ENCODE results near the gene CEBPA. TPM values are rescaled to one million over a fixed set of nuclear protein-coding genes. Genes with fewer than 3 reads are reported as not detected.

The CEBPA gene
- total RNA-seq, 1 donor from 2014 or later: 14.9 TPM

- Histone ChIP-seq H3K27me3 (no peaks in the 10 kb centered on the region), H3K4me3 (no peak overlapping the region), H3K9me3 (no peaks in the 10 kb centered on the region), H3K27ac (no peak overlapping the region), H3K36me3 (no peaks in the 10 kb centered on the region), H3K4me1 (no peaks in the 10 kb centered on the region)
- TF ChIP-seq CTCF (IDR thresholded peaks at IDR 0.05): no peak
- no peak for DNase-seq (ENCODE audit: low spot score in 2 of 2)
- intact Hi-C loops (cut with DNase I): no loop called here
Observed at GRCh38 chr19:33294058-33294798, 8.1 kb downstream of the CEBPA start.

GRCh38 chr19:33293255-33294057 lies 8.9 kb downstream of the CEBPA start:
- no peak for TF ChIP-seq CTCF (IDR thresholded peaks at IDR 0.05)
- intact Hi-C loops (cut with DNase I): no loop called here
- Histone ChIP-seq H3K4me1 (no peaks in the 10 kb centered on the region), H3K9me3 (peaks cover 4 to 6% of the 10 kb centered on the region in 2 donors), H3K27me3 (no peaks in the 10 kb centered on the region), H3K4me3 (no peak overlapping the region), H3K36me3 (no peaks in the 10 kb centered on the region), H3K27ac (no peak overlapping the region)
- DNase-seq (ENCODE audit: low spot score in 2 of 2): no peak

GRCh38 chr19:33292595-33293254 lies 9.6 kb downstream of the CEBPA start:
- intact Hi-C loops (cut with DNase I): no loop called here

GRCh38 chr19:33291623-33292534 lies 10.5 kb downstream of the CEBPA start:
- no peak for TF ChIP-seq CTCF (IDR thresholded peaks at IDR 0.05)
- no peak overlapping the region for H3K27ac ChIP-seq

More at GRCh38 chr19:33292595-33293254, 9.6 kb downstream of the CEBPA start:
- no peak overlapping the region for H3K27ac ChIP-seq
- no peak overlapping the region for H3K4me3 ChIP-seq
- no peak for DNase-seq (ENCODE audit: low spot score in 2 of 2)
- H3K36me3 ChIP-seq: no peaks in the 10 kb centered on the region
- no peaks in the 10 kb centered on the region for H3K4me1 ChIP-seq
- TF ChIP-seq CTCF (IDR thresholded peaks at IDR 0.05): no peak
- H3K9me3 ChIP-seq: peaks cover 5 to 11% of the 10 kb centered on the region in 2 donors
- no peaks in the 10 kb centered on the region for H3K27me3 ChIP-seq

More at GRCh38 chr19:33291623-33292534, 10.5 kb downstream of the CEBPA start:
- Histone ChIP-seq H3K9me3 (peaks cover 5 to 11% of the 10 kb centered on the region in 2 donors), H3K27me3 (no peaks in the 10 kb centered on the region), H3K4me1 (no peaks in the 10 kb centered on the region), H3K36me3 (no peaks in the 10 kb centered on the region), H3K4me3 (no peak overlapping the region)
- intact Hi-C loops (cut with DNase I): no loop called here
- DNase-seq (ENCODE audit: low spot score in 2 of 2): no peak

Data from ascending aorta (tissue), 2 donors.